AG04450 (cell line): Measurements from ENCODE around the gene PRR27. TPM values are rescaled to one million over a fixed set of nuclear protein-coding genes. Genes with fewer than 3 reads are reported as not detected.

Experiments used
- CTCF ChIA-PET: fragments of 300-600, 350-600 bp; formaldehyde crosslinking; extraction: SDS; loops from one replicate; lab custom pipeline; 2022; ENCODE audit warnings: antibody characterized with exemption, inconsistent platforms; lab: Charles Lee
- POLR2A ChIA-PET: fragments of 350-600 bp; formaldehyde crosslinking; extraction: SDS; loops from one replicate; lab custom pipeline; 2021; ENCODE audit warnings: antibody characterized with exemption, inconsistent platforms; lab: Yijun Ruan, JAX
- DNase-seq: peaks from one replicate; pipeline ENCODE4 v3.0.0-alpha.2; 2011; ENCODE audit warnings: low read depth, low spot score
- H3K27ac ChIP-seq: one replicate; pipeline ENCODE4 v1.5.1; 2012; ENCODE audit warnings: low read depth, low read length, control low read depth
- H3K27me3 ChIP-seq: one replicate; pipeline ENCODE4 v1.6.0; 2012; ENCODE audit warnings: low read length; ENCODE audit not compliant: control insufficient read depth, insufficient read depth
- H3K4me3 ChIP-seq: 2 replicates; pipeline ENCODE4 v1.5.1; 2011; ENCODE audit warnings: mild to moderate bottlenecking, low read depth, low read length, control low read depth
- H3K9me3 ChIP-seq: 2 replicates; pipeline ENCODE4 v1.5.1; 2012; ENCODE audit warnings: low read length; ENCODE audit not compliant: control insufficient read depth, insufficient read depth
- polyA minus RNA-seq: library from RNA; depleted of rRNA, polyadenylated mRNA; stranded (reverse); fragments of >200 nt; gene quantifications from 2 replicates; pipeline ENCODE4 v1.2.3, GENCODE V29; 2011; rRNA and poly(A)+ RNA removed
- polyA plus RNA-seq: library from polyadenylated mRNA; depleted of rRNA; stranded (reverse); fragments of >200 nt; gene quantifications from 2 replicates; pipeline ENCODE4 v1.2.3, GENCODE V29; 2011; rRNA removed
- TF ChIP-seq, protein P1 (sequence below): IDR thresholded peaks from 2 replicates; pipeline ENCODE4 v1.5.1; 2011; ENCODE audit warnings: low read depth, low read length, control low read depth, inconsistent platforms

Gene PRR27
- polyA plus RNA-seq: not detected in 2 replicates
- polyA minus RNA-seq: not detected in 2 replicates

- H3K9me3 ChIP-seq: no peaks in the 10 kb centered on the region
- ChIA-PET POLR2A (no interaction called here), CTCF (no interaction called here)
- no peak within 1 kb of the TSS for H3K4me3 ChIP-seq
- TF ChIP-seq, protein P1, sequence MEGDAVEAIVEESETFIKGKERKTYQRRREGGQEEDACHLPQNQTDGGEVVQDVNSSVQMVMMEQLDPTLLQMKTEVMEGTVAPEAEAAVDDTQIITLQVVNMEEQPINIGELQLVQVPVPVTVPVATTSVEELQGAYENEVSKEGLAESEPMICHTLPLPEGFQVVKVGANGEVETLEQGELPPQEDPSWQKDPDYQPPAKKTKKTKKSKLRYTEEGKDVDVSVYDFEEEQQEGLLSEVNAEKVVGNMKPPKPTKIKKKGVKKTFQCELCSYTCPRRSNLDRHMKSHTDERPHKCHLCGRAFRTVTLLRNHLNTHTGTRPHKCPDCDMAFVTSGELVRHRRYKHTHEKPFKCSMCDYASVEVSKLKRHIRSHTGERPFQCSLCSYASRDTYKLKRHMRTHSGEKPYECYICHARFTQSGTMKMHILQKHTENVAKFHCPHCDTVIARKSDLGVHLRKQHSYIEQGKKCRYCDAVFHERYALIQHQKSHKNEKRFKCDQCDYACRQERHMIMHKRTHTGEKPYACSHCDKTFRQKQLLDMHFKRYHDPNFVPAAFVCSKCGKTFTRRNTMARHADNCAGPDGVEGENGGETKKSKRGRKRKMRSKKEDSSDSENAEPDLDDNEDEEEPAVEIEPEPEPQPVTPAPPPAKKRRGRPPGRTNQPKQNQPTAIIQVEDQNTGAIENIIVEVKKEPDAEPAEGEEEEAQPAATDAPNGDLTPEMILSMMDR: no peak
- DNase-seq: no peak
- no peak within 1 kb of the TSS for H3K27ac ChIP-seq
- no peaks in the 10 kb centered on the region for H3K27me3 ChIP-seq
Measured at GRCh38 chr4:70153937-70154336, at the start of gene PRR27. Gene PRR27 (plus strand): TSS chr4:70154237. CDS start chr4:70154376, 139 bp downstream.

- DNase-seq: no peak
- Histone ChIP-seq H3K9me3 (no peaks in the 10 kb centered on the region), H3K27me3 (no peaks in the 10 kb centered on the region), H3K27ac (no peak overlapping the region), H3K4me3 (no peak overlapping the region)
- ChIA-PET POLR2A (no interaction called here), CTCF (no interaction called here)
- TF ChIP-seq, protein P1: no peak
Measured at GRCh38 chr4:70110917-70111316, 43.1 kb upstream of the PRR27 start.

DNA sequence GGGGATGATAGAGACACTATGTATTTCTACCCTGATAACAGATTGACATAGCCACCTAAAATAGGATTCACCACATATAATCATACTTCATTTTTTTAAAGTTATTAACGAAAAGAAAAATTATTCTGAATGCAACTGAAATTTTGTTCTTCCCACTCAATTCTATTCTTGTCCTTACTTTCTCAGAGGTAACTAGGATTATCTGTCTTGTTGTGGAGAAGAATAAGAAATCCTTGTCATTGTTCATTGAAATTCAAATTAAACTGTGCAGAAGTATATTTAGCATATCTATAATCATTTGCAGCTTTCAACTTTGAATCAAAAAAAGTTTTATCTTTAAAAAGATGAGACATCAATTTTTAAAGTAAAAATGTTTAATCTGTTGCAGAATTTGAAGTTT is 40.4 kb upstream of the PRR27 start:
- no peak overlapping the region for H3K27ac ChIP-seq
- H3K4me3 ChIP-seq: no peak overlapping the region
- no peaks in the 10 kb centered on the region for H3K9me3 ChIP-seq
- H3K27me3 ChIP-seq: no peaks in the 10 kb centered on the region
- no peak for DNase-seq
- ChIA-PET POLR2A (no interaction called here), CTCF (no interaction called here)
- TF ChIP-seq, protein P1: no peak

- CTCF ChIA-PET: no interaction called here
- TF ChIP-seq, protein P1: no peak
- no peak for DNase-seq
- Histone ChIP-seq H3K27me3 (no peaks in the 10 kb centered on the region), H3K27ac (no peak overlapping the region), H3K4me3 (no peak overlapping the region), H3K9me3 (no peaks in the 10 kb centered on the region)
- POLR2A ChIA-PET: no interaction called here
Measured at GRCh38 chr4:70114096-70114495, 39.9 kb upstream of the PRR27 start.

DNA sequence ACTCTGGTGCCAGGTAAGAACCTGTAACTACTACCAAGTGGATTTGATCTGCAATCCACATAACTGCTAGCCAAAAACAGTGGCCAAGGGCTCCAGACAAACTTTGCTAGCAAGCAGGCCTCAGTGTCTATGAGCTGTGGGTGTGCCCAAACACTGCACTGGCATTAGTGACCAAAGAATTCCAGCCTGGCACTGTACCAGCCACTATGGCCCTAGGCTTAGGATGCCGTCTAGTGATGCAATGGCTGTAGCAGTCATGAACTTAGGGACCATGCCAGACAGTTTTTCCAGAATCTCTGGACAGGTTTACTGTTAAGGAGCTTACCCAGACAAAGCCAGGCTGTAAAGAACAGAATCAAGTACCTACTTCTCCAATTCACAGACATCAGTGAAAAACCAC is 33.7 kb upstream of the PRR27 start:
- H3K27me3 ChIP-seq: no peaks in the 10 kb centered on the region
- TF ChIP-seq, protein P1: no peak
- no peak overlapping the region for H3K27ac ChIP-seq
- ChIA-PET POLR2A (no interaction called here), CTCF (no interaction called here)
- no peaks in the 10 kb centered on the region for H3K9me3 ChIP-seq
- no peak for DNase-seq
- H3K4me3 ChIP-seq: no peak overlapping the region
